ENCODE results near the gene TUBD1.
A peak's percentile ranks its signal among the peaks of the same experiment; 100 is the strongest.

TUBD1 gene

GRCh38 chr17:59827721-59828477 lies 64.8 kb downstream of the TUBD1 start:
- Histone ChIP-seq H3K4me2 (ENCODE audit: low read length) (no peak overlapping the region), H3K4me1 (ENCODE audit: control insufficient read depth, insufficient read depth, low read length) (peaks cover 61% of the 10 kb centered on the region), H3K9ac (ENCODE audit: low read depth, low read length) (peak overlapping the region; percentile 57), H3K4me3 (ENCODE audit: low read length) (no peak overlapping the region), H3K27me3 (ENCODE audit: control insufficient read depth, insufficient read depth, low read length) (no peaks in the 10 kb centered on the region), H3K36me3 (ENCODE audit: insufficient read depth, low read length) (no peaks in the 10 kb centered on the region), H3K9me3 (replicated peaks; ENCODE audit: low read length) (no peaks in the 10 kb centered on the region)

DNA sequence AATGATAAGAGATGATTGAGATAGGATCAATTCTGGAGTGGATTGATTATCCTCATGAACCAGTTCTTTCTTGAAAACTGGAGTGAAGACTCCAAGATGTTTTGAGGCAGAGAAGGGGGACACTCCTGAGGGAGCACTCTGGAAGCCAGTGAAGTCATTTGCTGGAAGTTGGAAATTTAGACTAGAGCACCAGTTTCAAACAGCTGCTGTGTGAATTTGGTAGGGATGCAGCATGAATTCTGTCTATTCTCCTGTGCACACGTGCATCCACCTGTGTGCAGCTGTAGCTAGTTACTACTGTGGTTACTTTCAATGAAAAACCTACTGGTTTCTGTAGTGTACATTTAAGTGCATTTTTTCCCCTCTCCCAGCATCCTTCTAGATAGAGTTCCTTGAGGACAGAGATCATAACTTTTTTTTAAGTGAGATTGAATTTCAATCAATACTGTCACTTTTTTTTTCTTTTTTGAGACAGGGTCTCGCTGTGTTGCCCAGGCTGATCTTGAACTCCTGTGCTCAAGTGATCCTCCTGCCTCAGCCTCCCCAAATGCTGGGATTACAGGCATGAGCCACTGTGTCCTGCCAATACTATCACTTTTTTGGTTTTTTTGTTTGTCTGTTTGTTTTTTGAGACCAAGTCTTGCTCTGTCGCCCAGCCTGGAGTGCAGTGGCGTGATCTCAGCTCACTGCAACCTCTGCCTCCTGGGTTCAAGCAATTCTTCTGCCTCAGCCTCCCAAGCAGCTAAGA lies 65.9 kb downstream of the TUBD1 start:
- H3K36me3 ChIP-seq (ENCODE audit: insufficient read depth, low read length): no peaks in the 10 kb centered on the region
- H3K4me1 ChIP-seq (ENCODE audit: control insufficient read depth, insufficient read depth, low read length): peaks cover 61% of the 10 kb centered on the region
- H3K4me3 ChIP-seq (ENCODE audit: low read length): no peak overlapping the region
- peak overlapping the region; percentile 77 for H3K9ac ChIP-seq (ENCODE audit: low read depth, low read length)
- H3K9me3 ChIP-seq (replicated peaks; ENCODE audit: low read length): no peaks in the 10 kb centered on the region
- no peak overlapping the region for H3K4me2 ChIP-seq (ENCODE audit: low read length)
- no peaks in the 10 kb centered on the region for H3K27me3 ChIP-seq (ENCODE audit: control insufficient read depth, insufficient read depth, low read length)

DNA sequence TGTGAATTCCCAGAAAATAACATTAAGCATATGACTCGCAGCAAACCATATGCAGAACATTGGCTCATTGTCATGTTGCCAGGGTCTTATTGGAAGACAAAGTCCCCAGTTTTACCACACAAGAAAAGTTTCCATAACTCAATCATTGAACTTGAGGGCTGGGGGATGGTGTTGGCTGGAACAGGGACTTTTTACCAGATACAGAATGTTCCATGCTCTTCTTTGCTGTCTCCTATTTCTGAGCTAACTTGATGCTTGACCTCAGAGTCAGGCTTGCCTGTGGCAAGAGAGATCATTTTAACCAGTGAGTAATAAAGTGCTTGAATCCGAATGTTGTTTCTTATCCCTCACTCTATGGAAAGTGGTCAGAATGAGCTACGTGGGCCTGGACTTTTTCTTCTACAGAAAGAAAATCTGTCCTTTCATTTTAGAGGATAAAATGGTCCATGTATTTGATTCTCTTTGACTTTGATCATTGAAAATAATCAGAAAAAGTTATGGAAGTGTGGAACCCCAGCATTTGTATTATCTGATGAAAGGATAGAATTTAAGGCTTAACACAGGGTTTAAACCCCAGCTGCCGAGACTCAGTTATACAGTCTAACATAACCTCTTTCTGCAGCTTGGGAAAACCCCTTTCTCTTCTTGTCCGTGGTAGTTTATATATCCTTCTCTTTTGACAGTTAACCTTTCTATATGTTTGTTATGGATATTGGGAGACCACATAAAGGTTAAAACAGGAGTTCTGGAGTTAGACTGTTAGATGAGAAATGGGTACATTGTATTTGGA lies 67.0 kb downstream of the TUBD1 start:
- Histone ChIP-seq H3K36me3 (ENCODE audit: insufficient read depth, low read length) (no peaks in the 10 kb centered on the region), H3K27me3 (ENCODE audit: control insufficient read depth, insufficient read depth, low read length) (no peaks in the 10 kb centered on the region), H3K4me3 (ENCODE audit: low read length) (peak overlapping the region; percentile 4), H3K4me2 (ENCODE audit: low read length) (peak overlapping the region; percentile 63), H3K9me3 (replicated peaks; ENCODE audit: low read length) (no peaks in the 10 kb centered on the region), H3K4me1 (ENCODE audit: control insufficient read depth, insufficient read depth, low read length) (peaks cover 56% of the 10 kb centered on the region), H3K9ac (ENCODE audit: low read depth, low read length) (peak overlapping the region; percentile 77)

- Histone ChIP-seq H3K27me3 (ENCODE audit: control insufficient read depth, insufficient read depth, low read length) (no peaks in the 10 kb centered on the region), H3K9me3 (replicated peaks; ENCODE audit: low read length) (no peaks in the 10 kb centered on the region), H3K4me1 (ENCODE audit: control insufficient read depth, insufficient read depth, low read length) (no peaks in the 10 kb centered on the region), H3K4me3 (ENCODE audit: low read length) (no peak overlapping the region), H3K4me2 (ENCODE audit: low read length) (no peak overlapping the region), H3K9ac (ENCODE audit: low read depth, low read length) (no peak overlapping the region), H3K36me3 (ENCODE audit: insufficient read depth, low read length) (peaks cover 3% of the 10 kb centered on the region)
Measured at GRCh38 chr17:59815965-59816364, 76.8 kb downstream of the TUBD1 start.

DNA sequence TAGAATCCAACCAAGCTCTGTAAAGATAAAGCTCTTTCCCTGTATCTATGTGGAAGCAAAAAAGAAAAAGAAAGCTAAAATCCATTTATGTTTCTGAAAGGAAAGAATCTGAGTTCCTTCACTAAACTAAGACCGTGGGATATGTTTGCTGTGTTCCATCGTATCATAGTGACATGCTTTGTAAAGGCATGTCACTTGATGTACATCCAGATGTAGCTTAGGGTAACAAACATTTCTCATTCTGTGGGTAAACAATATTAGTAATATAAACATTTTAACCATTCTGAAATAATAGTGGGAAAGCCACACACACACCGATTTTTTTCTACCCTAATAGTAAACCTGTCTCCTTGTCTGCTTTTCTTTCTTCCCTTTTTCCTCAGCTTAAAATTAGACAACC lies 78.1 kb downstream of the TUBD1 start:
- H3K9me3 ChIP-seq (replicated peaks; ENCODE audit: low read length): no peaks in the 10 kb centered on the region
- no peaks in the 10 kb centered on the region for H3K27me3 ChIP-seq (ENCODE audit: control insufficient read depth, insufficient read depth, low read length)
- no peaks in the 10 kb centered on the region for H3K4me1 ChIP-seq (ENCODE audit: control insufficient read depth, insufficient read depth, low read length)
- H3K4me2 ChIP-seq (ENCODE audit: low read length): no peak overlapping the region
- H3K9ac ChIP-seq (ENCODE audit: low read depth, low read length): no peak overlapping the region
- H3K4me3 ChIP-seq (ENCODE audit: low read length): no peak overlapping the region
- H3K36me3 ChIP-seq (ENCODE audit: insufficient read depth, low read length): peaks cover 4% of the 10 kb centered on the region

- Histone ChIP-seq H3K36me3 (ENCODE audit: insufficient read depth, low read length) (peaks cover 6% of the 10 kb centered on the region), H3K9me3 (replicated peaks; ENCODE audit: low read length) (no peaks in the 10 kb centered on the region), H3K9ac (ENCODE audit: low read depth, low read length) (no peak overlapping the region), H3K27me3 (ENCODE audit: control insufficient read depth, insufficient read depth, low read length) (no peaks in the 10 kb centered on the region), H3K4me3 (ENCODE audit: low read length) (no peak overlapping the region), H3K4me2 (ENCODE audit: low read length) (no peak overlapping the region), H3K4me1 (ENCODE audit: control insufficient read depth, insufficient read depth, low read length) (no peaks in the 10 kb centered on the region)
Measured at GRCh38 chr17:59814276-59814675, 78.5 kb downstream of the TUBD1 start.

- Histone ChIP-seq H3K4me3 (ENCODE audit: low read length) (no peak overlapping the region), H3K9me3 (replicated peaks; ENCODE audit: low read length) (no peaks in the 10 kb centered on the region), H3K27me3 (ENCODE audit: control insufficient read depth, insufficient read depth, low read length) (no peaks in the 10 kb centered on the region), H3K9ac (ENCODE audit: low read depth, low read length) (no peak overlapping the region), H3K4me2 (ENCODE audit: low read length) (no peak overlapping the region), H3K36me3 (ENCODE audit: insufficient read depth, low read length) (peaks cover 6% of the 10 kb centered on the region), H3K4me1 (ENCODE audit: control insufficient read depth, insufficient read depth, low read length) (no peaks in the 10 kb centered on the region)
Measured at GRCh38 chr17:59812139-59812538, 80.6 kb downstream of the TUBD1 start.

DNA sequence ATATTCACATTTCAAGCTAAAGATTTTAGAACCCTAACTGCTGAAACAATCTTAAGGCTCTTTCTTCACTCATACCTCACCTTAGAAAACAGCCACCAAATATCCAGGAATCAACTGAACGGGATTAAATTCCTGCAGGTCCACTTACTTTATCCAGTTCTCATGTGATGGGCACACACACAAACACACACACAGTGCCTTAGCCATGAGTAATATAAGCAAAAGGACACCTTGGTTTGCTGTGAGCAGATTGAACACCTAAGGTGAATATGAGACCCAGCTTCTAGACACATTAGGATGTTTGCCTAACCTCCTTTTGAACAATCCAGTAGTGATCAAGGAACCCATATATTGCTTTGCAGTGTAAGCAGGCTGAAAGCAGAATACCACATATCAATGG lies 81.5 kb downstream of the TUBD1 start:
- Histone ChIP-seq H3K36me3 (ENCODE audit: insufficient read depth, low read length) (peaks cover 6% of the 10 kb centered on the region), H3K4me1 (ENCODE audit: control insufficient read depth, insufficient read depth, low read length) (no peaks in the 10 kb centered on the region), H3K4me2 (ENCODE audit: low read length) (no peak overlapping the region), H3K4me3 (ENCODE audit: low read length) (no peak overlapping the region), H3K9ac (ENCODE audit: low read depth, low read length) (no peak overlapping the region), H3K27me3 (ENCODE audit: control insufficient read depth, insufficient read depth, low read length) (no peaks in the 10 kb centered on the region), H3K9me3 (replicated peaks; ENCODE audit: low read length) (no peaks in the 10 kb centered on the region)

GRCh38 chr17:59810894-59811153 lies 81.9 kb downstream of the TUBD1 start:
- Histone ChIP-seq H3K9ac (ENCODE audit: low read depth, low read length) (no peak overlapping the region), H3K4me3 (ENCODE audit: low read length) (no peak overlapping the region), H3K9me3 (replicated peaks; ENCODE audit: low read length) (no peaks in the 10 kb centered on the region), H3K36me3 (ENCODE audit: insufficient read depth, low read length) (peaks cover 6% of the 10 kb centered on the region), H3K4me1 (ENCODE audit: control insufficient read depth, insufficient read depth, low read length) (no peaks in the 10 kb centered on the region), H3K27me3 (ENCODE audit: control insufficient read depth, insufficient read depth, low read length) (no peaks in the 10 kb centered on the region), H3K4me2 (ENCODE audit: low read length) (no peak overlapping the region)
